HL-60/S4 (cell line): ENCODE measurements around the gene RET.

Experiments used
- in situ Hi-C: fragments of 300-500 bp; cut with MboI; formaldehyde crosslinking; loops from 2 replicates; pipeline ENCODE4 v1.14.3; 2022; ENCODE audit warnings: low sequenced_read_pairs

Gene RET

DNA sequence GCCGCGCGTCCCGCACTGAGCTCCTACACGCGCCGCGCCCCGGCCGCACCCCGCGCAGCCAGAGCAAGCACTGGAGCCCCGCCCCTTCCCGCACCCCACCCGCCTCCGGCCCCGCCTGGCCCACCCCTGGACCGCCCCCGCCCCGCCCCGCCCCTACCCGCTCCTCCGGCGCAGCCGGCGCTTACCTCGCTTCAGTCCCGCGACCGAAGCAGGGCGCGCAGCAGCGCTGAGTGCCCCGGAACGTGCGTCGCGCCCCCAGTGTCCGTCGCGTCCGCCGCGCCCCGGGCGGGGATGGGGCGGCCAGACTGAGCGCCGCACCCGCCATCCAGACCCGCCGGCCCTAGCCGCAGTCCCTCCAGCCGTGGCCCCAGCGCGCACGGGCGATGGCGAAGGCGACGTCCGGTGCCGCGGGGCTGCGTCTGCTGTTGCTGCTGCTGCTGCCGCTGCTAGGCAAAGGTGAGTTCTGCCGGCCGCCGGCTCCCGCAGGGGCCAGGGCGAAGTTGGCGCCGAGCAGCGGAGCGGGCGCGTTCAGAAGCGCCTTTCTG lies at the start of gene RET:
Gene RET, plus strand, starts transcription at position 194 of the 545 bp plus-strand sequence. Its CDS starts 190 bp downstream, at position 384.
- in situ Hi-C loops = no loop called here

DNA sequence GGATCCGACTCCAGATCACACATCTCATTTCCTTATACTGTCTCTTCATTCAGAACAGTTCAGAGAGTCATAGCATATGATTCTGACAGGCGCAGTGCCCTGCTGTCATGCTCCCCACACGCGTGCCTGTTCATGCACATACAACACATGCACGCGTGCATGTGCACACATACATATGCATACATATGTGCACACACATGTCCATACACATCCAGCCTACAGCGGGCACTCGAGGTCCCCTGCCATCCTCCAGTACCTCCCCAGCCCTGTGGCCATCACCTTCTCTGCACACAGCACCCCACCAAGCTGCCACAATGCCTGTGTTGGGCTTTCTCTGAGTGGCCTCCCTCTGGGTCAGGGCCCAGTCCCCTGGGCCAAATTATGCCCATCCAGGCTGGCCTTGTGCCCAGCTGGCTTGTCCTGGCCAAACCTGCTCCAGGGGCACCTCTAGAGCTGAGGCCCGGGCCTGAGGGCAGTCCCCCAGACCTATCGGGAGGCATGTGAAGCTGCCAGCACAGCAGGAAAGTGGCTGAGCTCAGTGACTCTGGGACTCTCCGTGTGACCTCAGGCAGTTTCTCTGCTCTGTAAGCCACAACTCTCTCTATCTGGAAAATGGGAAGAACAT lies 49.4 kb upstream of the RET start:
- in situ Hi-C loops = no loop called here

DNA sequence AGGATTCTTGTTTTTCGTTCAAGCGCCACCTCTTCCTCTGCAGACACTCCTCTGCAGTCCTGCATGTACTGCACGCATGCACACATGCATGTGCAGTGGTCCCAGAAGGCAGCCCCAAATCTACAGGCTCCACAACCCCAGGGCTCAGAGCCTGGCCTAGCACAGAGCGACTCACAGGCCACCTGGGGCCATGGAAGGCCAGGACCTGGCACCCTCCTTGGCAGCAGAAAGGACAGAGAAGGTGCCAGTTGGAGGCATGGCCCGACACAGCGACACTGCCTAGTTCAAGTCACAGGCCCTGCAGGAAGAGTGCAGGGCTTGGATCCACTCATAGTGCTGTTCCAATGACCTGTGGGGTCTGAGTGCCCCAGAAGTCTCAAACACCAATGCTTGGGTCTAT lies 48.7 kb upstream of the RET start:
- in situ Hi-C loops = no loop called here

DNA sequence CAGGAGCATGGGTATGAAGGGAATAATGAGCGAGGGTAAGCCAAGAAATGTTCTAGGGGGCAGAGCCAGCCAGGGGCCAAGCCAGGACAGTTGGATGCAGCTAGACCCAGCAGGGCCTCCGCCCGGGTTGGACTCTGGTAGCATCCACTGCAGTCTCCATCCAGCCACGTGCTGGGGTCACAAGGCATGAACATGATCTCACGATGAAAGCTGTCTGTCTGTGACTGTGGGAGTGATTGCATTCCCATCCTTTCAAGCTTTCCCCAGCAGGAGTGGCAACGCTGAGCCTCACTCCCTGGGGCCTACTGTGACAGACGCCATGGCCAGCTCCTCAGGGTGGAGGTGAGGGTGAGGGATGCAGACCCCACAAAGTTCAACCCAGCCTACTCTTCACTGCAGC lies 47.8 kb upstream of the RET start:
- in situ Hi-C loops = no loop called here

DNA sequence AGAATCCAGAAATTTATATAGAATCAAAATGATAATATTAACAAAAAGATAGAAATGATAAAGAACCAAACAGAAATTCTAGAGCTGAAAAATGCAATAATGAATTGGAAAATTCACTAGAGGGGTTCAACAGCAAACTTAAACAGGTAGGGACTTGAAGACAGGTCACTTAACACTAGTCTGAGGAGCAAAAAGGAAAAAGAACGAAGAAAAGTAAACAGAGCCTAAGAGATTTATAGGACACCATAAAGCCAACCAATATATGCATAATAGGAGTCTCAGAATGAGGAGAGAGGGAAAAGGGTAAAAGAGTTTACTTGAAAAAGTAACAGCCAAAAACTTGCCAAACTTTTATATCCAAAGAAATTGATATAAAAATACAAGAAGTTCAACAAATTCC lies 44.3 kb upstream of the RET start:
- in situ Hi-C loops = no loop called here

DNA sequence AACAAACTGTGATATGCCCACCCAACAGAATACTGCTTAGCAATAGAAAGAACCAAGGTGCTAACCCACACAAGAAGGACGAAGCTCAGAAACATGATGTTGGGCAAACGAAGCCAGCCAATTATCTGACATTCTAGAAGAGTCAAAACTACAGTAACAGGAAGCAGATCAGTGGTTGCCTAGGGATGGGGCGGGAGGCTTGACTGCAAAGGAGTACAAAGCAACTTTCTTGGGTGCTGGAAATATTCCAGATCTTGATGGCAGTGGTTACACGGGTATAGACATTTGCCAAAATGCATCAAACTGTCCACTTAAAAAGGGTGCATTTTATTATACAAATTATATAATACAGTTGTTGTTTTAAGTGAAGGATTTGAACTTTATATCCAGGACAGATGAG lies 41.1 kb upstream of the RET start:
- in situ Hi-C loops = no loop called here

DNA sequence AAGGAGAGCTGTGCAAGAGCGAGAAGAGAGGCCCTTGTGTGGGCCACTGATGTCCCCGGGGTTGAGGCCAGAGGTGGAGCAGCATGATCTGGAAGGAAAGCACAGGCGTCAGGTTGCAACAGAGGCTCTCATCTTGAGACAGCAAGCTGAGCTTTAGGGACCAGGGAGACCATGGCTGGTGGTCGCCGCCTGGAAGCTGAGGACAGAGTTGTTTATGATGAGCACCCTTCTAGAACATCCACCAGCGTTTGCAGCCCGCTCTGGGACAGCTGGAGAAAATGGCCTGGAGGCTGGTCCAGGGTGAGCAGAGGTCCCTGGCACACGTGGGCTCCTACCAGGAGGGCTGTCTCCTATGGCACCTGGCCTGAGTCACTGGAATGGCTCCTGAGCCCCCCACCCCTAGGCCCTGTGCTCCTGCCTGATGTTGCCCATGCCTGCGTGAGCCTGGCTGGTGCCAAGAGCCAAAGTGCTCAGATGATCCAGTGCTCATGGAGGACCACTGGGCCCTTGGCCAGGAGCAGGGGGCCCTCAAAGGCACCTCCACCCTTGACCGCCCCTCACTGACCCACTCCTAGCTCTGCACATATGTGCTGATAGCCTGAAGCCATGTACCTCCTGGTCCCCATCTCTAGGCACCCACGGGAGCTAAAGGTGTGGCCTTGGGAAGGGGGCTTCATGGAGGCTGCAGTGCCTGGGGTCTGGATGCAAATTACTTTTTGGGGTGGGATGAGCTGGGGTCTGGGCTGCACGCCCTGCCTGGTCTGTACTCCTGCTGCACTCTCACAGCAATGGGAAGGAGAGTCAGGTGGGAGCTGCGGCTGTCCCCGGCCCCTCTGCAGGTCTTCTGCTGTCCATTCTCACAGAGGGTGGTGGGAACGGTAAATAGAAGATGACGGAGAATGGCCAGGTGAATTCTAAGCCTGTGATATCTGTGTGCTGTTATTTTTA lies 40.1 kb upstream of the RET start:
- in situ Hi-C loops = no loop called here

DNA sequence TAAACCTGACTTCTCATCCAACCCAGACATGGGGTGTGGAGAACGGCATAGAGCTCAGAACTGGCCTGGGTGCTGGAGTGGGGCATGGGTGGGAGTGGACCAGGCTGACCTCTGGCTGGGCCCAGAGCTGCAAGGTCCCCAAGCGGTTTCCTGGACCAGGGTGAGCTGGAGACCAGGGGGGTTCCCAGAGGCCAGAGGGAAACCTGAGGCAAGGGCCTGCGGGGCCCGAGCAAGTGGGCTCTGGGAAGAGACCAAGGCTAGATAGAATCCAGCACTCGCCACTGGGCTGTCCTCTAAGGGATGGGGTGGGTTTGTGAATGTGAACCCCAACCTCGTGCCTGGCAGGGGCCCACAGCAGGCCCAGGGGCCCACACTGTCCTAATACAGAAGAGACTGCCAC lies 39.4 kb upstream of the RET start:
- in situ Hi-C loops = no loop called here

DNA sequence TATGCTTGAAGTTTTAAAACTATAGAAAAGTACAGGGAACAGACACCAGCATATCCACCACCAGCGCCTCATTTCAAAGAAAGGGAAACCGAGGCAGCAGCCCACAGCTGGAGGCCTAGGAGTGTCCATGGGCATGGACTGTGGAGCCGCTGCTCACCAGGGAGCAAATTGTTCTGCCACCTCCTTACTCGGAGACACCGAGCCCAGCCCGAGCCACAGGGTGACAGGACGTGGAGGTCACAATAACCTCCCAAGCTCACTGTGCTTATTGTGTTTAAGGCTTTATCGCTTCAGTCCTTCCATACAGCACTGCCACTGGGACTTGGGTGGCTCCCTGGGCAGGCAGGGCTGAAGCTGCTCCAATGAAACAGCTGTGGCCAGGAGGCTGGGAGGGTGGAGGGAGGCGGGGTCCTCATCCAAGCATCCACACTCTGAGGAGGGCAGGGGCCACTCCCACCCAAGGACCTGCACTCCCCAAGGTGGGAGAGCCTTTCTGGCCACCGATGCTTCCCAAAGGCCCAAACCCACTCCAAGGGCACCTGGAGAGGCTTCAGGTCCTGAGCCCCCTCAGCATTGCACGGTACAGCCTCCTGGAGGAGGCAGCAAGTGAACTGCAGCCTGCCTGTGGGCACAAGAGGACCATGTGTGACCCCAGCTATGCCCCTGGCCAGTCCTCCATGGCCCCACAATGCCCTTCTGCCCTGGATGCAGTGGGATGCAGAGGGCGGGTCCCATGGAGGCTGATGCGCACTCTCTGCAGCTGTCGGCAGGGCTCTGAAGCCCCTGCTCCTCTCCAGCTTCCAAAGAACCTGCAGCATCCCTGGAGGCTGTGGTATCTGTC lies 38.7 kb upstream of the RET start:
- in situ Hi-C loops = no loop called here

DNA sequence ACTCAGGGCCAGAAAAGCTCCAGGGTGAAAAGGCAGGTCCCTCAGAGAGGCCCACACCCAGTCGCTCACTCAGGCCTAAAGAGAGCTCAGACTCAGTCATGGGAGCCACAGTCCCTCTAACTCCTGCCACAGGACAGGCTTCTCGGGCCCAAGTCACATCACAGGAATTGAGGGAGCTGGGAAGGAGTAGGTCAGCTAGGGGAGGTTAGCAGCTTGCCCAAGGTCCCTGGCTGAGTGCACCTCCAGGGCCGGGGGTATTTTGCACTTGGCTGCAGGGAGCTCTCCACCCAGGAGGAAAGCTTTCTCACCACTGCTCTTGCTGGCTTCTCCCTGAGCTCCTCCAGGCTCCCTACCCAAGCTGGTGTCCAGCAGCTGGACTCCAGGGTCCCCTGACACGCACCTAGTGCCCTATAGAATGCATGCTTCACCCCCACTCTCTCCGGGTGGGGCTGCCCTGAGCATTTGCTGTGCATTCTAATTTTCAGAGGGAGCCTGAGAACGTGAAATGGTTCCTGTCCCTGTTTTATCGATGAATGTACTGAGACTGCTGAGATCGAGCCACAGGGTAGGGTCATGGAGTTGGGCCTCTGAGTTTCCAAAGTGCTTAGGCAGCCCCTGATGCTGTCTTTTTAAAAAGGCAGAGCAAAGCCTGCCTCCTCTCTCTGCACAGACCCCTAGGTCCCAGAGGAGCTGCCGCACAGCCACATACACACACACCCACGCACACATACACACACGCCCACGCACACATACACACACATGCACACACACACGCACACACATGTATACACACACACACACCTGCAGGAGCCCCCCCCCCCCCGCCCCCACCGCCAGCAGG lies 37.9 kb upstream of the RET start:
- in situ Hi-C loops = no loop called here

DNA sequence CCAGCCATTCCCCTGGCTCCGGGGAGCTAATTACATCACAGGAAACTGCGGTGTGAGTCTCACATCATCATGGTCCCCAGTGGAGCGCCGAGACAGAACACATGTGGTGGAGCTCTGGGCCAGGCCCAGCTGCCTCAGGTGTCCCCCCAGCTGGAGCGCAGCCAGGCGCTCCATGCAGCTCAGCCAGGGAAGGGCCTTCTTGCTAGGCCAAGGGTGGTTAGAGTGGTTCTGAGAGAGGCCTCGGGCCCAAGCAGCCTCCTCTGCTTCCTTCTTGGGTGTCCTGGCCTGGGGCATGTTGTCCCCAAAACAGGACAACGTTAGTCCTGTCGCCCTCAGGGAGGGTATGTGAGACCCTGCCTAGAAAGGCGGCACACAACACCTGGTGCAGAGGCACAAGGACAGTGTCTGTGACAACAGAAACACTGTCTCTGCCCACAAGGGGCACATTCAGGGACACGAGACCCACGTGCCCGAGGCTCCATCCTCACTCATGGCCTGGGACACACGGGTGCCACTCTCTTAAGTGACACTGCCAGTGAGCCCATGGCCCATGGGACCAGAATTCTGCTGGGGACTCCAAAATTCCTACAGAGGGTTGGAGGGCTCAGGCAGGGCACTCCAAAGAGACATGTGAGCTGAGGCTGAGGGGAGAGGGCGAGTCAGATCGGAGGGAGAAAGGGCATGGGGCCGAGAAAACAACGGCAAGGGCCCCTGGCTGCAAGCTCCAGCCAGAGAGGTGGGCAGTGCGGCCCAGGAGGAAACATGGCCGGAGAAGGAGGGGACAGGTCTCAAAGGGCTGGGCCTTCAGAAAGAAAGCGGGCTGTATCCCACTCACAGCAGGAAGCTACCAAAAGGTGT lies 37.0 kb upstream of the RET start:
- in situ Hi-C loops = no loop called here

DNA sequence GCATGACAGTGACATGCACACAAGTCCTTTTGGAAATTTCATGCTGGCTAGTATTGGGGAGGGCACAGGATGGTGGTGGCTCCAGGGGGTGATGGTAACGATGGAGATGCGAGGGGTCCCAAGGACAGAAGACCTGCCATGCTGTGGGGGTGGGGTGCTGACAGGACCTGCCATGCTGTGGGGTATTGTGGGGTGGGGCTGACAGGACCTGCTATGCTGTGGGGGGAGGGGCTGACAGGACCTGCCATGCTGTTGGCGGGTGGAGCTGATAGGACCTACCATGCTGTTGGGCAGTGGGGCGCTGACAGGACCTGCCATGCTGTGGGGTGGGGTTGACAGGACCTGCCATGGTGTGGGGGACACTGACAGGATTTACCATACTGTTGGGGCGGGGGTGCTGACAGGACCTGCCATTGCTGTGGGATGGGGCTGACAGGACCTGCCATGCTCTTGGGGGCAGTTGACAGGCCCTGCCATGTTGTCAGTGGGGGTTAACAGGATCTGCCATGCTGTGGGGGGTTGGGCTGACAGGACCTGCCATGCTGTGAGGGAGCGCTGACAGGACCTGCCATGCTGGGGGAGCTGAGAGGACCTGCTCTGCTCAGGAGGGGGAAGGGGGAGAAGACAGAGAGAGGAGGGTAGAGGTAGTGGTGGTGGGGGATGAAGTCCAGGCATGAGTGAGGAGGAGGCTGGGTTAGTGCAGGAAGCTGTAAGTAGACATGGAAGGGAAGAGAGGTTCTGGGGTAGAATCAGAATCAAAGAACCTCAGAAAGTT lies 36.2 kb upstream of the RET start:
- in situ Hi-C loops = no loop called here

DNA sequence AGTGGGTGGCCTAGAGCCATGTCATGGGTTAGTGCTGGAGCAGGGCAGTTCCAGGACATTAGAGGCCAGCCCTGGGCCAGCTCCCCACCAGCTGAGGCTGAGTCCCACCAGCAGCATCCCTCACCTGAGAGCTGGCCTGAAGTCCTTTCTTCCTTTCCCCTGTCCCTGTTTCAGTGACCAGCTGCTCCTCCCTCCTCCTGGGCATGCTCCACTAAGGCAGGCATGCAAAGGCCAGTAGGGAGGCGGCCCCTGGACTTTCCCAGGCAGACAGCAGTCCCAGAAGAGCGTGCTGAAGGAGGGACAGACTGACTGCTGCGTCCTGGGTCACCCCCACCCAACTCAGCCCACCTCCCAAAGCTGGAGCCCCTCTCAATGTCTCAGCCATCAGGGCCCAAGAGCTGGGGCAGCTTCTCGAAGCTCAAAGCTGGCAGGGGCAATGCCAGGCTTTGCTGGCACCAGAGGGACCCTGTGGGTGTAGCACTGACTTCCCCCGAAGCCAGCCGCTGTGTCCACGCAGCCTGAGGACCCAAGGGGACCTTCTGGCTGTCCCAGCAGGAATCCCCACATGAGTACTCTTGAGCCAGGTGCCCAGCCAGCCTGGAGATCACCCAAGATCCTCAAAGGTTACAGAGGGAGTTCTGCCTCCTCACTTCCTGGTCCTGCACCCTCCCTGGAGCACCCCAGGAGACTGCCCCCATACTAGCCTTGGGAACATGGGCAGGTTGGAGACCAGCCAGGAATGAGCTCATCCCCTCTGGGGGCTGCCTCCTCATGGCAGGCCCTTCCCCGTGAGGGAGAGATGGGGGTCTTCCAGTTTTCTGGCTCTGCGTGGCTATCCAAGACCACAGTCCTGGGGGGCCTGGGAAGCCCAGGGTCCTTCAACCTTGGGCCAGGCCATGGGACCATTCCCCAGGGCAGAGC lies 35.2 kb upstream of the RET start:
- in situ Hi-C loops = no loop called here

DNA sequence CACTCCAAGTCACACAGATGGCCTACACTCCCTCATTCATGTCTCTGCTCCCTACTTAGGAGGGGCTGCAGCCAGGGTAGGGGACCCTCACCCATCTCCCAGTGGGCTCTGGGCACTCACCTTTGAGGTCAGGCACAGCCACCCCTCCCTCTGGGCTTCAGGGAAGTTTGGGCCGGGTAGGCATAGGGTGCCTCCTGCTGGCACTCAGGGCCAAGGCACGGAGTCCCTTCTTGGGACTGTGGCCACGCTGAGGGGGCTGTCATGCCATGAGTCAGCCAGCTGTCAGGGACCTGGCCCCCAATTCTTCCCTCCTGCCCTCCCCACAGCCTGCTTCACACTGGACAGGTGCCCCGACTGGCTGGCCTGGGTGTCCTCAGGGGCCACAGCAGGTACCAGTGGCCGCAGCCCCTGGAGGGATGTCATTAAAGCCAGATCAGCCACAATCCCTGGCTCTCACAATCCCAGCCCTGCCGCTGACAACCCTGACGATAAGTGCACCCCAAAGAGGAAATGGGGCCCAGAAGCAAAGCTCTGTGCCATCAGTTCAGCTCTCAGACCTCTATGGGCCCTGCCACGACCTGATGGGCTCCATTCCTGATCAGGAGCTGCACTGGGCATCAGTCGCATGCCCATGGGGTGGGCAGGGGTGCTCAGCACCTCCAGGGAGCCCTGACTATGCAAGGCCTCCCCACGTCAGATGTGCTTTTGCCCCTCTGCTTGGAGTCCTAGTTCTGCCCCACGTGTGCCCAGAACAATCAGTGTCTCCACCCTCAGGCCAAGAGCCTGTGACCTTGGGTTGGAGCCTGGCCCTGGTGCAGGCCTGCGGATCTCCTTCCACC lies 34.1 kb upstream of the RET start:
- in situ Hi-C loops = no loop called here

DNA sequence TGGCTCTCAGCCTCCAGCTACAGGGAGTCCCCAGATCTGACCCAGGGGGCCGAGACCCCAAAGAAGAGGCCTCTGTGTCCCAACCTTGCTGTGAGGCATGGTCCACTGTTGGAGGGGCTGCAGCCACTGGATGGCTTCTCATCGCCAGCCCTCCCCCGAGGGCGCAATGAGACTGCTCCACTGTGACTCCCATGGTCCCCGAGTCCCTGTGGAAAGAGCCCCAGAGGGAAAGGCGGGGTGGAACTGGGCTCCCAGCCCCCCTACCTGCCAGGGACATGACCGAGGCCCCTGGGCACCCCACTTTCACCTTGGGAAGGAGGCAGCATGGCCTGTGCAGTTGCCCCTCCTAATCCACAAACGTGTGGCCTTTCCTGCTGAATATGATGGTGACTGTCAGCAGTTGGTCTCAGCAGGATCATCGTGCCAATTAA lies 33.5 kb upstream of the RET start:
- in situ Hi-C loops = no loop called here

DNA sequence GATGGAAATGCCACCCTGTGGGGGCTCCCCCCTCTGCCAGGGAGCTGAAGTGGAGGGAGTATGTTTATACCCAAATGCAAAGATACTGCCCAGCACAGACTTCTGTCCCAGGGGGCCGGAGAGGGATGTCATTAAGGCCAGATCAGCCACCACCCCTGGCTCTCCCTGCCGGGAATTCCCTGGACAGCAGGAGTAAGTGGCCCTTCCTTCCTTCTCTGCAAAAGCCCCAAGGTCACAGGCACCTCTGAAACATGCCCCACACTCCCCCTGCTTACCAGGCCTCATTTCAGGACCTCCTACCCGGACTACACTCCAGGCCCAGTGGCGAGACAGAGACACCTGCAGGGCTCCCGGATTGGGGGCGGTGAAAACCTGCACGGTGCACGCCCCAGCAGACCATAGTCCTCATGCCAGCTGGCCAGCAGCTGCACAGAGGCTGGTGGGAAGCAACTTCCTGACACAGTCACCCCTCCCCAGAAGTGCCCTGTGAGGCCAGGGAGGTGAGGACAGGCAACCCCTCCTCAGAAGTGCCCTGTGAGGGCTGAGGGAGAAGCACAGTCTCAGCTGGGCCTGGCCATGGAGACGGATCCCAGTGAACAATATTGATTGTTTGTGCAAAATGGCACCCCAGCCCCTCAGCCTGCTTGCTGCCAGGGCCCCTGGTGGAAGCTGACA lies 33.0 kb upstream of the RET start:
- in situ Hi-C loops = no loop called here
